K562 treated with DMSO at 1 percent for 12 hours (cell line): ENCODE data around the gene TBC1D2B. TPM values are rescaled to one million over a fixed set of nuclear protein-coding genes. Genes with fewer than 3 reads are reported as not detected.

Experiments used
- total RNA-seq: library from RNA; unstranded; fragments of 300-600 nt; gene quantifications from 2 replicates; pipeline ENCODE4 v1.2.3, GENCODE V29; 2022; ENCODE audit not compliant: insufficient read depth

TBC1D2B gene
- total RNA-seq: 7.2 and 20.8 TPM in 2 replicates

DNA sequence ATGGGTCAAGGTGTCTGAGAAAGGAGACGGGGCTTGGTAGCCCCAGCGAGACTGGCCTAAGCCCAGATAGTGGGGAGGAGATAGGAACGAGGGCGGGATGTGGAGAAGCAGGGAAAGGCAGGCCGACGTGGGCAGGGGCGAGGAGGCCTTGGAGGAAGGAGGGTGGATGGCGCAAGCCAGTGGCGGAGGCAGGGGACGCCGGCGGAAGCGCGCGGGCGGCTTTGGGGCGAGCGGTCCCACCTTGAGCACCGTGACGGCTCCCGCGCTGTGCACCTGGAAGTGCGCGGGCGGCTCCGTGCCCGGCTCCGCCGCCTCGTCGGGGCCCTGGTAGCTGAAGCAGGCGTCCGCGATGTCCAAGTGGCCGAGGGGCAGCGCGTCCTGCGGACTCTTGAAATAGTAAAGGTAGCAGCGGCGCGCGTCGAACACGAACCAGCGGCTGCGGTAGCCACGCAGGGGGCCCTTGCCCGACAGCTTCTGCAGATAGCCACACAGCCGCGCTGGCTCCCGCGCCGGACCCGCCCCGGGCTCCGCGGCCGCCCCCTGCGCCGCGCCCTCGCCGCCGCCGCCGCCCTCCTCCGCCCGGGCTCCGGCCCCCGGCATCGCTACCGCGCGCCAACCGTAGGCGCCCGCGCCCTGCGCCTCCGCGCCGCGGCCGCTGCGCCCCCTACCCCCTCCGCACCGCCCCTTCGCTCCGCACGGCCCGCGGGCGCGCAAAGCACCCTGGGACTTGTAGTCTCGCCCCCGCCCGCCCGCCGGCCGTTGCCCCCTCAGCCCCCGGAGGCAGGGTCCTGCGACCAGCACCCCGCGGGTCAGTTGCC lies at the start of gene TBC1D2B:
Gene TBC1D2B (minus strand): TSS at position 659 of the 818 bp plus-strand sequence. CDS start 59 bp downstream, at position 600.

DNA sequence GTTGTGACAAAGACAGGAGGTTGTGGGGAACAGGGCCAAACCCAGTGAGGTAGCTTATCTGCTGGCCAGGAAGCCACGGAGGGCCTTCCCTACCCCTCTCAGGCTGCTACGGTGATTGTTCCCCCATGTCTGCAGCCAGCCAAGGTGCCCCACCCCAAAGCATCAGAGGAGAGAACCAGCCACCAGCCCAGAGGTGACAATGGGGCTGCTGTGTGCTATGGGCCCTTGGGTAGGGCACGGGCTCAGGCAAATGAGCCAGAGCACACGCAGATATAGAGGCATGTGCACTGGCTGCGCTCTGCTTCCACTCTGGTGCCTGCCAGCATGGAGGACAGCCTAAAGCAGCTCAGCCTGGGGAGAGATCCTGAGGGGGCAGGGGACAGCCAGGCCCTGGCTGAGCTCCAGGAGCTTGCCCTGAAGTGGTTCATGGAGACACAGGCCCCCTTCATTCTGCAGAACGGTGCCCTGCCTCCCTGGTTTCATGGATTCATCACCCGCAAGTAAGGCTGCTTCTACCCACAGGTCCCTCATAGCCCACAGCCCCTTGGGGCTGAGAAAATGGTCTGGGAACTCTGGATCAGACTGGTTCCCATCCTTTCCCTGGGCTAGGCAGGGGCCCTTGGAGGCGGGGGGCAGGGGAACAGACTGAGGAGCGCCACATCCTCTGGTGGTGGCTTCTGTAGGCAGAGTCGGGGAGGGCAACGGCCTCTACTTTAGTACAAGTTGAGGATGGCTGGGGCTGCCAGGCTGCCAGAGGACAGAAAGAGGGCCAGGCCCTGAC lies 14.9 kb upstream of the TBC1D2B start, which contains the start of gene SH2D7:
Gene SH2D7 (plus strand): TSS at position 301 of the 781 bp plus-strand sequence. CDS start 24 bp downstream, at position 325.

Other genes starting within 250 kb of the TBC1D2B start
- not detected in 2 replicates for gene SH2D7, start 14.8 kb upstream of the TBC1D2B start, total RNA-seq
- 29.5 and 41.7 TPM in 2 replicates for gene CIB2, start 53.7 kb upstream of the TBC1D2B start, total RNA-seq
- gene IDH3A, start 71.7 kb upstream of the TBC1D2B start, total RNA-seq: 22.3 and 50.6 TPM in 2 replicates
- 1.5 and 4.7 TPM in 2 replicates for gene ACSBG1, start 156.9 kb upstream of the TBC1D2B start, total RNA-seq
- gene DNAJA4, start 186.9 kb upstream of the TBC1D2B start, total RNA-seq: 0.78 and 0.96 TPM in 2 replicates
- 51.5 and 57.5 TPM in 2 replicates for gene SKIC8, start 221.9 kb upstream of the TBC1D2B start, total RNA-seq